RWPE2 (cell line): ENCODE results near the gene CEP104.

Experiments
- ATAC-seq: fragments of 200-7000 bp; cut with Tn5 transposase; 3 replicates; pipeline ENCODE4 v1.9.1; 2021; ENCODE audit warnings: low read depth
- DNase-seq: peaks from one replicate; pipeline ENCODE4 v3.0.0-alpha.2; 2020; ENCODE audit warnings: low spot score
- H3K27ac ChIP-seq: fragments of 450-650 bp; 2 replicates; pipeline ENCODE4 v1.5.1; 2017; ENCODE audit warnings: mild to moderate bottlenecking; ENCODE audit not compliant: poor library complexity, severe bottlenecking
- H3K27me3 ChIP-seq: fragments of 250-450 bp; sonication (Bioruptor Pico); 2 replicates; pipeline ENCODE4 v1.5.1; 2021; ENCODE audit warnings: mild to moderate bottlenecking, moderate library complexity; ENCODE audit not compliant: insufficient read depth, poor library complexity, severe bottlenecking
- H3K36me3 ChIP-seq: fragments of 250-450 bp; sonication (Bioruptor Pico); 2 replicates; pipeline ENCODE4 v1.5.1; 2020; ENCODE audit warnings: low read depth, mild to moderate bottlenecking, moderate library complexity
- H3K4me1 ChIP-seq: fragments of 250-450 bp; sonication (Bioruptor Pico); 2 replicates; pipeline ENCODE4 v1.5.1; 2021; ENCODE audit warnings: mild to moderate bottlenecking, moderate library complexity; ENCODE audit not compliant: insufficient read depth, poor library complexity, severe bottlenecking
- H3K4me3 ChIP-seq: fragments of 250-450 bp; sonication (Bioruptor Pico); 2 replicates; pipeline ENCODE4 v1.5.1; 2021; ENCODE audit warnings: mild to moderate bottlenecking, moderate library complexity; ENCODE audit not compliant: severe bottlenecking
- H3K9me3 ChIP-seq: fragments of 250-450 bp; sonication (Bioruptor Pico); 2 replicates; pipeline ENCODE4 v1.5.1; 2021; ENCODE audit warnings: mild to moderate bottlenecking, moderate library complexity; ENCODE audit not compliant: severe bottlenecking
- TF ChIP-seq, protein P1 (sequence below): fragments of 450-650 bp; IDR thresholded peaks from one replicate; pipeline ENCODE4 v1.5.1; 2017; ENCODE audit warnings: mild to moderate bottlenecking, moderate library complexity; ENCODE audit not compliant: poor library complexity, severe bottlenecking

The CEP104 gene

DNA sequence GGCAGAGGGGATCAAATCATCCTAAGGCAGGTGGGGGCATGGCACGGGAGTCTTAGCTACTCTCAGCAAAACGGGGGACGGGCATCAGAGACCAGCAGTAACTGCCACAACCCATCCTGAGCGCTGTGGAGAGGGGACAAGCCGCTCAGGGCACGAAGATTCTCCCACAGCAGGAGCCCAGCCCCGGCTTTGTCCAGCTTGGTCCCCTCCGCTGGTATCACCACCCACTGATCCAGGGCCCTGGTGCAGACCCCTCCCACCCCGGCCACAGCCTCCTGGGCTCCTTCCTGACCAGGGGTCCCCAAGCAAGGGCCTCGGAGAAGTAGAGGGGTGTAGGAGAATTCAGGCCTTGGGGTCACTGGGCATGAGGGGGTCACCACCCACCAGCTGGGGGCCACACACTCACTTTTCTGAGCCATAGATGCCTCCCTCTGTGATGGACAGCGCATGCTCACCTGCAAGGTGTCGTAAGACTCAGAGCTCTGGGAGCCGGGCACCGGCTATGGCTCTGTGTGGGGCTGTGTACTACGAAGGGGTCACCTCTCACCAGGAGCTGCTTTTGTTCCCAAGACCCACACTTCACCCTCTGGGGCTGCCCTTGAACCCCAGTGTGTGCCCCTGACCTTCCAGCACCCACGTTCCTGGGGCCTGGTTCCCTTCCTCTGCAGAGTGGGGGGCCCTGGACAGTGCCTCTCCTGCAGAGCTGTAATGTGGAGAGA is 86.8 kb downstream of the CEP104 start:
- Histone ChIP-seq H3K9me3 (no peaks in the 10 kb centered on the region), H3K4me1 (no peaks in the 10 kb centered on the region), H3K27ac (no peak overlapping the region), H3K36me3 (no peaks in the 10 kb centered on the region), H3K27me3 (no peaks in the 10 kb centered on the region), H3K4me3 (no peak overlapping the region)
- DNase-seq (no peak), ATAC-seq (no peak)
- TF ChIP-seq, protein P1, sequence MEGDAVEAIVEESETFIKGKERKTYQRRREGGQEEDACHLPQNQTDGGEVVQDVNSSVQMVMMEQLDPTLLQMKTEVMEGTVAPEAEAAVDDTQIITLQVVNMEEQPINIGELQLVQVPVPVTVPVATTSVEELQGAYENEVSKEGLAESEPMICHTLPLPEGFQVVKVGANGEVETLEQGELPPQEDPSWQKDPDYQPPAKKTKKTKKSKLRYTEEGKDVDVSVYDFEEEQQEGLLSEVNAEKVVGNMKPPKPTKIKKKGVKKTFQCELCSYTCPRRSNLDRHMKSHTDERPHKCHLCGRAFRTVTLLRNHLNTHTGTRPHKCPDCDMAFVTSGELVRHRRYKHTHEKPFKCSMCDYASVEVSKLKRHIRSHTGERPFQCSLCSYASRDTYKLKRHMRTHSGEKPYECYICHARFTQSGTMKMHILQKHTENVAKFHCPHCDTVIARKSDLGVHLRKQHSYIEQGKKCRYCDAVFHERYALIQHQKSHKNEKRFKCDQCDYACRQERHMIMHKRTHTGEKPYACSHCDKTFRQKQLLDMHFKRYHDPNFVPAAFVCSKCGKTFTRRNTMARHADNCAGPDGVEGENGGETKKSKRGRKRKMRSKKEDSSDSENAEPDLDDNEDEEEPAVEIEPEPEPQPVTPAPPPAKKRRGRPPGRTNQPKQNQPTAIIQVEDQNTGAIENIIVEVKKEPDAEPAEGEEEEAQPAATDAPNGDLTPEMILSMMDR: no peak

DNA sequence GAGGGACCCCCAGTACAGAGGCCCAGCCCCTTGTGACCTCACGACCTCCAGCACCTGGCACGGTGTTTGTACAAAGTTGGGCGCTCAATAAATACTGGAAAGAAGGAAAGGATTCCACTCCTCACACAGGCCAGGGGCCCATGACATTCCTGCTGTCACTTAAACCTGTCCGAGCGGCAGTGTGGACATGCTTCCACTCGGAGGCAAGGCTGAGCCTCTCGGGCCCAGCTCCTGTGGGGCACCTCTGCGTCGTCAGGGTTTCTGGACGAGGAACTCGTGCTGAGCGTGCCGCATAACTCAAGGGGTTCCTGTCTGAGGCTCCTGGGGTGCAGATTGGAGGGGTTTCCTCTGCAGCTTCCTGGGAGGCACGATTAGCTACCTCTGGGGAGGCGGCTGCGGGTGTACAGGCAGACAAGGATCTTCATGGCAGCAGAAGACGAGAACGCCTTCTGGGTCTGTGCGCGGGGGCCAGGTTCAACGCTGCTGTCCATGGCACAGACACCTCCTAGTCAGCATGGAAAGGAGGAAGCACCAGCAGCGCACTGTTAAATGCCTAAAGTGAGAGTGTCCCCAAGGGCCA is 88.1 kb downstream of the CEP104 start:
- TF ChIP-seq, protein P1: no peak
- Histone ChIP-seq H3K4me1 (no peaks in the 10 kb centered on the region), H3K4me3 (no peak overlapping the region), H3K27ac (no peak overlapping the region), H3K36me3 (no peaks in the 10 kb centered on the region), H3K27me3 (peaks cover 4% of the 10 kb centered on the region), H3K9me3 (no peaks in the 10 kb centered on the region)
- no peak for ATAC-seq
- no peak for DNase-seq

DNA sequence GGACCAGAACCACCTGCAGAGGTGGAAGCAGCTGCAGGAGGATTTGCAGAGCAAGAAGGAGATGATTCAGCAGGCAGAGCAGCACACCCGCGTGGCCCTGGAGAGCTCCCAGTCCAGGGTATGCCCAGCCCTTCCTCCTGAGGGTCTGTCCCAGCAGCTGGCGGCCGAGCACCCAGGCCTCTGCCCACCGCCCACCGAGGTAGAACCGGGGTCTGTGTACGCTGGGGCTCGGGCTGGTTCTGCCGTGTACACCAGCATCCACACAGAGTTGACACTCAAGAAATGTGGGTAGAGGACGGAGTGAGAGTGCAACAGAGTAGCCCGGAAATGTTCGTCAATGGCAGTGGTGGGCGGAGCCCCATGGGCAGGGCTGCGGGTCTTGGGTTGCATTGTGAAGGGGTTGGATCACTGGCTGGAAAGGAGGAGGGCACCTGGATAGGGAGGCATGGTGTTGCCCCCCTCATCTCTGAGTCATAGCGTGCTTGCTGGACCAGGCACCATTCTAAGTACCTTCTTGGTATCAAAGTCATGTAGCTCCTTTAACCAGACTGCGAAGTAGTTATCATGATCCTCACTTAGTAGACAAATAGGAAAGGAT is 89.6 kb downstream of the CEP104 start:
- TF ChIP-seq, protein P1: no peak
- Histone ChIP-seq H3K9me3 (no peaks in the 10 kb centered on the region), H3K4me1 (no peaks in the 10 kb centered on the region), H3K27ac (no peak overlapping the region), H3K4me3 (no peak overlapping the region), H3K27me3 (peaks cover 5% of the 10 kb centered on the region), H3K36me3 (no peaks in the 10 kb centered on the region)
- ATAC-seq (no peak), DNase-seq (no peak)

DNA sequence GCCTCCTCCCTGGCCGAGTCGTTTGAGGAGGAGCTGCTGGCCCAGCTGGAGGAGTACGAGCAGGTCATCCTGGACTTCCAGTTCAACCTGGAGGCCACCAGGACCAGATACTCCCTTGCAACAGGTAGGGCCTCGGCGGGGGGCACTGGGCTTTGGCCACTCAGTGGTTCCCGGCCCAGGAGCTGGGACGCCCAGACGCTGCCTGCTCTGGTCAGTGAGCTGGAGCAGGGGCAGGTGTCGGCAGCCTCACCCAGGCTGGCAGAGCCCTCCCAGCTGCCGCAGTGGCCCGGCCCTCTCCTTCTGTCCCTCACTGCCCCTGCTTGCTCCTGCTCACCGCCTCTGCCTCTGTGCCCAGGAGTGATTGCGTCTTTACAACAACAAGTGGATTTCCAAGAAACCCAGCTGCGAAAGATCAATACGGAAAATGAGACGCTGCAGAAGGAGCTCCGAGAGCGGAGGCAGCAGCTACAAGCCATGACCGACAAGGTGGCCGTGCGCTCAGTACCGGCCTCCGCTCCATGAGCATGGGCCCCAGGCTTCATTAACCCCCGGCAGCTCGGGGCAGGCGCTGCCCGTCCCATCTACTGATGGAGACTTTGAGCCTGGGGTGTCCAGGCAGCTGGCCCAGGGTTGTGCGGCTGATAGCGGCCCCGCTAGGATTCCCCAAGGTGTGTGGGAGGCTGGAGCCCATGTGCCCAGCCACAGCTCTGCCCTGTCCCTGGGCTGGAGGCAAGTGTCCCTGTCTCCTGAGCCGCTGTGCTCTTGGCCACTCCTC is 93.5 kb downstream of the CEP104 start:
- Histone ChIP-seq H3K9me3 (peaks cover 4% of the 10 kb centered on the region), H3K4me3 (no peak overlapping the region), H3K27me3 (peaks cover 11% of the 10 kb centered on the region), H3K4me1 (no peaks in the 10 kb centered on the region), H3K36me3 (no peaks in the 10 kb centered on the region), H3K27ac (no peak overlapping the region)
- ATAC-seq: no peak
- TF ChIP-seq, protein P1: no peak
- peak; percentile 49 for DNase-seq
